Activated CD4-positive, alpha-beta T cell treated with anti-CD3 and anti-CD28 coated beads for 36 hours (primary cell): ENCODE data around the gene SLC38A5. TPM values are rescaled to one million over a fixed set of nuclear protein-coding genes. Genes with fewer than 3 reads are reported as not detected.
"Not testable (repeated sequence)": the region's sequence is repeated elsewhere in the genome, so short reads cannot be mapped to it uniquely, and the experiment has no call there.

ENCODE experiments used
- ATAC-seq: fragments of 200-7000 bp; cut with Tn5 transposase; one replicate; pipeline ENCODE4 v1.10.0; 2021; ENCODE audit warnings: mild to moderate bottlenecking, moderate library complexity
- CTCF ChIA-PET: fragments of 350-600 bp; sonication (Branson Sonifier 250); formaldehyde crosslinking; loops from one replicate; lab custom pipeline; 2021; ENCODE audit warnings: antibody characterized with exemption; lab: Charles Lee
- POLR2A ChIA-PET: fragments of 350-600 bp; sonication (Branson Sonifier 250); formaldehyde crosslinking; loops from one replicate; lab custom pipeline; 2021; ENCODE audit warnings: antibody characterized with exemption, inconsistent platforms; lab: Charles Lee
- DNase-seq: peaks from one replicate; pipeline ENCODE4 v3.0.0-alpha.2; 2020
- H3K27ac Mint-ChIP-seq: one replicate; pipeline ENCODE4 v1.8.0; 2021; ENCODE audit warnings: mixed read lengths
- H3K27me3 Mint-ChIP-seq: one replicate; pipeline ENCODE4 v1.8.0; 2021; ENCODE audit warnings: mixed read lengths
- H3K36me3 Mint-ChIP-seq: one replicate; pipeline ENCODE4 v1.8.0; 2021; ENCODE audit warnings: low read depth, mixed read lengths
- H3K4me1 Mint-ChIP-seq: one replicate; pipeline ENCODE4 v1.8.0; 2021; ENCODE audit warnings: mixed read lengths
- H3K4me3 Mint-ChIP-seq: one replicate; pipeline ENCODE4 v1.8.0; 2021; ENCODE audit warnings: mild to moderate bottlenecking, moderate library complexity, mixed read lengths
- H3K9me3 Mint-ChIP-seq: one replicate; pipeline ENCODE4 v1.8.0; 2021; ENCODE audit warnings: low read depth, mixed read lengths
- intact Hi-C, 2 experiments: fragments of 100-400 bp; cut with DNase I in 1 of 2; cut with micrococcal nuclease in 1 of 2; formaldehyde crosslinking; loops; one replicate each; pipeline versions ENCODE4 v1.14.2 to v1.15.1; 2022 to 2024; cut with DNase I, micrococcal nuclease
- total RNA-seq, 2 experiments: library from RNA; stranded (reverse); gene quantifications; one replicate each; pipeline ENCODE4 v1.2.3, GENCODE V29; 2021

The SLC38A5 gene
- total RNA-seq, 2 experiments from 2014 or later, result 83.5 to 98.1 TPM

DNA sequence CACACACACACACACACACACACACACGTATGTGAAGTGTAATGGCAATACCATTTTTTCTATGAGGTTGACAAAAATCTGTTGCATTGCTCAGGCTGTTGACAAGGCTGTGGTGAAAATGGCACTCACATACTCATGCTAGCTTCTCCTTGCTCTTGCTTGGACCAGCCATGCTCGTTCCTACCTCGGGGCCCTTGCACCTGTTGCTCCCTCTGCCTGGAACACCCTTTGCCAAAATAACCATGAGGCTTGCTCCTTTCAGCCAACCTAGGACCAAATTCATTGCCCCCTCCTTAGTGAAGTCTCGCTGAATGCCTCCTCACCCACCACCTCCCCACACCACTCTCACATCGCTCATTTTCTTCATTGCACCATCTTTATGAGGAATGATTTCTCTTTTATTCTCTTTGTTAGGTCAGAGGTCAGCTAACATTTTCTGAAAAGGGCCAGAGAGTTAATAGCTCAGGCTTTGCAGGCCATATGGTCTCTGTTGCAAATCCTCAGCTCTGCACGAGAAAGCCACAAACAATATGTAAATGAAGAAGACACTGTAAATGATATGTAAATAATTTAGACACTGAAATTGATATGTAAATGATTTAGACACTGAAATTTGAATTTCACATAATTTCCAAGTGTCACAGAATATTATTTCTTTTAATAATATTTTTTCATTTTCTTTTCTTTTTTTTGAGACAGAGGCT, 13.3 kb downstream of the SLC38A5 start:
- Mint-ChIP-seq H3K27ac (no peak overlapping the region), H3K4me1 (peaks cover 5% of the 10 kb centered on the region)
- ATAC-seq, result no peak

GRCh38 chrX:48451708-48452107, 18.4 kb downstream of the SLC38A5 start:
- DNase-seq (no peak), ATAC-seq (no peak)
- Mint-ChIP-seq H3K4me3 (no peak overlapping the region), H3K36me3 (no peaks in the 10 kb centered on the region), H3K9me3 (no peaks in the 10 kb centered on the region), H3K27ac (no peak overlapping the region), H3K27me3 (no peaks in the 10 kb centered on the region), H3K4me1 (no peaks in the 10 kb centered on the region)
- POLR2A ChIA-PET, result no interaction called here
- intact Hi-C loops, result no loop called here
- CTCF ChIA-PET, result no interaction called here

More for the DNA sequence above, 13.3 kb downstream of the SLC38A5 start:
- H3K36me3 Mint-ChIP-seq, result peaks cover 24% of the 10 kb centered on the region
- POLR2A ChIA-PET, result interaction anchor here (0.6 kb wide), 1 partner anchor 117 kb away, joined by 3 read pairs; the partner anchor contains the start of gene RBM3
- H3K27me3 Mint-ChIP-seq, result no peaks in the 10 kb centered on the region
- intact Hi-C loops, result no loop called here
- H3K4me3 Mint-ChIP-seq, result no peak overlapping the region
- H3K9me3 Mint-ChIP-seq, result no peaks in the 10 kb centered on the region
- DNase-seq, result no peak
- CTCF ChIA-PET, result interaction anchor here (0.6 kb wide), 1 partner anchor 27 kb away, joined by 4 read pairs; no protein-coding TSS in a partner anchor

DNA sequence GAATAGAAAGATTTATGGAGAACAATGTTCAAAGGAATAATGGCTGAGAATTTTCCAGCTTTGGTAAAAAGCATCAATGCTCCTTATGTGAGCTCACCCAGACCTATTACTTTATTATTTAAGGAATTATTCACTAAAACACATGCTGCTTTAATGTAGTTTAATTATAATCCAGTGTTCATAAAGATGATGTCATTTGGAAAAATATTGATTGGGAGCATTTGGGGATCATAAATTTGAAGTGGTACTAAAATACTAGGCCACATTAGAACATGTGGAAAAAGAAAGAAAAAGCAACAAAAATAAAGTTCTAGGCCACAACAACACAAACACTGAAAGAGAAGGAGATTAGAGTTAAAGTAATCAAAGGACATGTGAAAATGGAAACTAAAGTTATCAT, 20.0 kb downstream of the SLC38A5 start:
- H3K4me3 Mint-ChIP-seq, result no peak overlapping the region
- no peaks in the 10 kb centered on the region for H3K4me1 Mint-ChIP-seq
- H3K27ac Mint-ChIP-seq, result no peak overlapping the region
- intact Hi-C loops, result no loop called here
- POLR2A ChIA-PET, result no interaction called here
- CTCF ChIA-PET, result interaction anchor here (0.7 kb wide), 1 partner anchor 155 kb away, joined by 3 read pairs; no protein-coding TSS in a partner anchor
- no peak for ATAC-seq
- H3K36me3 Mint-ChIP-seq, result no peaks in the 10 kb centered on the region
- DNase-seq, result no peak
- no peaks in the 10 kb centered on the region for H3K9me3 Mint-ChIP-seq
- no peaks in the 10 kb centered on the region for H3K27me3 Mint-ChIP-seq

- H3K36me3 Mint-ChIP-seq, H3K27me3 Mint-ChIP-seq, DNase-seq, H3K4me3 Mint-ChIP-seq, CTCF ChIA-PET, H3K9me3 Mint-ChIP-seq, intact Hi-C loops, H3K4me1 Mint-ChIP-seq, ATAC-seq, H3K27ac Mint-ChIP-seq, POLR2A ChIA-PET: not testable (repeated sequence)
These were observed 22.9 kb downstream of the SLC38A5 start for GRCh38 chrX:48447201-48447600.

- H3K27ac Mint-ChIP-seq, H3K36me3 Mint-ChIP-seq, intact Hi-C loops, H3K9me3 Mint-ChIP-seq, H3K27me3 Mint-ChIP-seq, POLR2A ChIA-PET, CTCF ChIA-PET, H3K4me1 Mint-ChIP-seq, H3K4me3 Mint-ChIP-seq, ATAC-seq: not testable (repeated sequence)
- peak; percentile 15 for DNase-seq
These were observed 36.3 kb downstream of the SLC38A5 start for GRCh38 chrX:48433713-48434112.

DNA sequence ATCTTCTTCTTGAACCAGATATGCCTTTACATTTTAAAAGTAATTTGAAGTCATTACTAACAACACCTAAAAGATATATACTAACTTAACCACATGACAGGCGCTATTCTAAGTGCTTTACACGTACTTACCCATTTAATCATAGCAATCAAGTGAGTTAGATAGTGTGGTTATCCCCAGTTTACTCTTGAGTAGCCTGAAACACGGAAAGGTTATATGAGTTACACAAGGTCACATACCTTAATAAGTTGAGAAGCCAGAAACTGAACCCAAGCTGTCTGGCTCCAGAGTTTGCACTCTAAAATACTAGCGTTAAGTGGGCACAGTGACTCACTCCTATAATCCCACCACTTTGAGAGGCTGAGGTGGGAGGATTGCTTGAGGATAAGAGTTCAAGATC, 39.9 kb downstream of the SLC38A5 start:
- H3K27me3 Mint-ChIP-seq, ATAC-seq, CTCF ChIA-PET, DNase-seq, H3K9me3 Mint-ChIP-seq, intact Hi-C loops, H3K36me3 Mint-ChIP-seq, H3K4me3 Mint-ChIP-seq, POLR2A ChIA-PET, H3K27ac Mint-ChIP-seq: not testable (repeated sequence)
- peaks cover 10% of the 10 kb centered on the region for H3K4me1 Mint-ChIP-seq

GRCh38 chrX:48429606-48430005, 40.5 kb downstream of the SLC38A5 start:
- H3K27ac Mint-ChIP-seq, CTCF ChIA-PET, intact Hi-C loops, H3K36me3 Mint-ChIP-seq, H3K4me3 Mint-ChIP-seq, DNase-seq, ATAC-seq, H3K9me3 Mint-ChIP-seq, POLR2A ChIA-PET, H3K27me3 Mint-ChIP-seq: not testable (repeated sequence)
- peaks cover 10% of the 10 kb centered on the region for H3K4me1 Mint-ChIP-seq

GRCh38 chrX:48427027-48427716, 42.9 kb downstream of the SLC38A5 start:
- H3K9me3 Mint-ChIP-seq, H3K27me3 Mint-ChIP-seq, H3K4me1 Mint-ChIP-seq, H3K4me3 Mint-ChIP-seq, CTCF ChIA-PET, DNase-seq, H3K27ac Mint-ChIP-seq, intact Hi-C loops, POLR2A ChIA-PET, H3K36me3 Mint-ChIP-seq: not testable (repeated sequence)
- peak; percentile 99 for ATAC-seq

DNA sequence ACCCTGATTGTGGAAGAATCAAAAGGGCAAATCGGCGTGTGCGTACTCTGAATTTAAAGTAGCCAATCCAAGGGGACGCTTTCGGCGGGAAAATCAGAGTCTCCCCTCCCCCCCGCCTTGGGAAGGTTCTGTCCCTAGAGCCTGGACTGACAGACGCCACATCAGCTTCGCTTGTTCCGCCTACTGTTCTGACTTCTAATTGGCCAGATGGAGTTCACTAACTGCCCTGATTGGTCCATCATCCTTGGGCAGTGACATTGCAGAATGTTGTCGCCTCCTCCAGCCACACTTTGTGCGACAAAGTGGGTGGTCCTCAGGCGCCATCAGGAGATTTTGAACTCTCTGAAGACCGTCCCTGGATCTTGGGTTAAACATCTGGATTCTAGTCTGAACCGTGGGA, 58.2 kb downstream of the SLC38A5 start, which contains the start of gene SSX4B:
TSS of gene SSX4B (minus strand) at position 101 of the 400 bp plus-strand sequence. CDS start 588 bp downstream, outside the sequence.
- CTCF ChIA-PET, intact Hi-C loops, H3K27ac Mint-ChIP-seq, H3K36me3 Mint-ChIP-seq, H3K4me3 Mint-ChIP-seq, POLR2A ChIA-PET, H3K9me3 Mint-ChIP-seq, DNase-seq, H3K27me3 Mint-ChIP-seq, ATAC-seq, H3K4me1 Mint-ChIP-seq: not testable (repeated sequence)

Other genes starting within 250 kb of the SLC38A5 start
- gene SSX1, start 214.9 kb downstream of the SLC38A5 start, total RNA-seq, result not detected
- gene SSX3, start 113.6 kb downstream of the SLC38A5 start, total RNA-seq, result not detected
- not detected for gene SSX4, start 86.7 kb downstream of the SLC38A5 start, total RNA-seq
- not detected for gene SSX4B, start 58.3 kb downstream of the SLC38A5 start, total RNA-seq
- gene FTSJ1, start 5.9 kb upstream of the SLC38A5 start, total RNA-seq, result 10 to 100 TPM; 73.0 to 93.7 TPM
- 1 to 10 TPM; 6.9 to 9.0 TPM for gene PORCN, start 38.7 kb upstream of the SLC38A5 start, total RNA-seq
- gene EBP, start 51.5 kb upstream of the SLC38A5 start, total RNA-seq, result 100 to 1,000 TPM; 137 to 140 TPM
- 10 to 100 TPM; 13.2 to 15.2 TPM for gene TBC1D25, start 69.5 kb upstream of the SLC38A5 start, total RNA-seq
- gene RBM3, start 104.2 kb upstream of the SLC38A5 start, total RNA-seq, result 100 to 1,000 TPM; 164 to 202 TPM
- 10 to 100 TPM; 27.2 to 39.4 TPM for gene WDR13, start 127.2 kb upstream of the SLC38A5 start, total RNA-seq
- 100 to 1,000 TPM in 1 of 2 experiments, 10 to 100 TPM in 1; 85.9 to 102 TPM for gene WAS, start 213.5 kb upstream of the SLC38A5 start, total RNA-seq
- 10 to 100 TPM; 30.8 to 31.7 TPM for gene SUV39H1, start 226.5 kb upstream of the SLC38A5 start, total RNA-seq